HG03565 (cell line): ENCODE measurements around the gene CXXC5.
"Not testable (repeated sequence)": the region's sequence is repeated elsewhere in the genome, so short reads cannot be mapped to it uniquely, and the experiment has no call there.

Experiments used
- ATAC-seq: cut with Tn5 transposase; IDR thresholded peaks from one replicate; pipeline ENCODE4 v1.9.1; 2021; ENCODE audit warnings: mild to moderate bottlenecking, moderate library complexity; ENCODE audit not compliant: unreplicated experiment

The CXXC5 gene

GRCh38 chr5:139708877-139709581, 60.9 kb downstream of the CXXC5 start:
- no peak for ATAC-seq

GRCh38 chr5:139709582-139710318, 61.6 kb downstream of the CXXC5 start:
- no peak for ATAC-seq

DNA sequence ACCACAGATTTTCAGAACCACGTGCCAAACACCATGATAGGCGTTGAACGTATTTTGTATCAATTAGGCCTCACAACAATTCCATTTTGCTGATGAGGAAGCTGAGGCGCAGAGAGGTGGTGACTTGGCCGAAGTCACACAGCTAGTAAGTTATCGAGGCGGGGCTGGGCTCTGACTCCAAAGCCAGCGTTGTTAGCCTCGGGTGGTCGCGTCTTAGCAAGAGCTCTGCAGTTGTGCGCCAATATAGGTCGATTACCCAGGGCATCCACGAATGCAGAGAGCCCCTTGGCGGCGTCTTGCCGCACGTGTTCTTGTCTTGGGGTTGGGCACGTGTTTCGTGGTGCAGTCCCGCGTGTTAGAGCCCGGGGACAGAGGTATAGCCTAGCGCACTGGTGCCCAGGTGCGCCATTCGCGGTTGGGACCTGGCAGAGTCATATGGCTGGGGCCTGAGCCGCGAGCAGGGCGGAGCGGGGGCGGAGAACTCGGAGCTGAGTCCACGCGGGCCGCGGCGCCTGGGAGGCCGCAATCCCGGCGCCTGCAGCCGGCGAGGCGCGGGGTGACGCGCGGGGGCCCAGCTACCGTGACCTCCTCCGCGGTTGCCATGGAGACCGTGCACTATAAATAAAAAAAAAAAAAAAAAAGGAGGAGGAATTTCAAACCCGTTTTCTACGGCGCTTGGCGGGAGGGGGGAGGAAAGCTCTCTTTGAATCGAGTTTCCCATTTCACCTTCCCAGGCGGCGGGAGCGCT, 62.3 kb downstream of the CXXC5 start:
- ATAC-seq, result no peak

- ATAC-seq, result no peak
These were observed 63.1 kb downstream of the CXXC5 start for GRCh38 chr5:139711067-139711905.

GRCh38 chr5:139711906-139712224, 63.7 kb downstream of the CXXC5 start:
- ATAC-seq, result no peak

- no peak for ATAC-seq
These were observed 64.3 kb downstream of the CXXC5 start for GRCh38 chr5:139712412-139712811.

DNA sequence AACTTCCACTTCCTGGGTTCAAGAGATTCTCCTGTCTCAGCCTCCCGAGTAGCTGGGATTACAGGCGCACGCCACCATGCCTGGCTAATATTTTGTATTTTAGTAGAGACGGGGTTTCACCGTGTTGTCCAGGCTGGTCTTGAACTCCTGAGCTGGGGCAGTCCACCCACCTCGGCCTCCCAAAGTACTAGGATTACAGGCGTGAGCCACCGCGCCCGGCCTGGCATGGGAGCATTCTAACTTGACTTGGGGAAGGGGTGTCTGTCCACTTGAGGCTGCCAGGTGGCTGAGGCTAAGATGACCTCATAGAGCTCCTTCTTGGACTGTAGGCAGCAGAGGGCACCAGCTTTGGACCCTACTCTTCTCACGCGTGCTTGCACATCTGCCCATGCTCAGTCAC, 65.7 kb downstream of the CXXC5 start:
- not testable (repeated sequence) for ATAC-seq

DNA sequence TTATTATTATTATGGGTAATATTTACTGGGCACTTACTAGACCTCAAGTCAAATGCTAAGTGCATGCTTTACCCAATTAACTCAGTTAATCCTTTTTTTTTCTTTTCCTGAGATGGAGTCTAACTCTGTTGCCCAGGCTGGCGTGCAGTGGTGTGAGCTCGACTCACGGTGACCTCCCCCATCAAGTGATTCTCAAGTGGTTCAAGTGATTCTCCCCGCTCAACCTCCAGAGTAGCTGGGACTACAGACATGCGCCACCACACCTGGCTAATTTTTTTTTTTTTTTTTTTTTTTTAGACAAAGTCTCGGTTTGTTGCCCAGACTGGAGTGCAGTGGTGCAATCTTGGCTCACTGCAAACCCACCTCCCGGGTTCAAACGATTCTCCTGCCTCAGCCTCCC, 69.1 kb downstream of the CXXC5 start:
- ATAC-seq, result no peak

DNA sequence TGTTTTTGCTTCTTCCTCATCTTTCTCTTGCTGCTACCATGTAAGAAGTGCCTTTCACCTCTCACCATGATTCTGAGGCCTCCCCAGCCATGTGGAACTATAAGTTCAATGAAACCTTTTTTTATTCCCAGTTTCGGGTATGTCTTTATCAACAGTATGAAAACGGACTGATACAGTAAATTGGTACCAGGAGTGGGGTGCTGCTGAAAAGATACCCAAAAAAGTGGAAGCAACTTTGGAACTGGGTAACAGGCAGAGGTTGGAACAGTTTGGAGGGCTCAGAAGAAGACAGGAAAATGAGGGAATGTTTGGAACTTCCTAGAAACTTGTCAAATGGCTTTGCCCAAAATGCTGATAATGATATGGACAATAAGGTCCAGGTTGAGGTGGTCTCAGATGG, 70.3 kb downstream of the CXXC5 start:
- not testable (repeated sequence) for ATAC-seq

DNA sequence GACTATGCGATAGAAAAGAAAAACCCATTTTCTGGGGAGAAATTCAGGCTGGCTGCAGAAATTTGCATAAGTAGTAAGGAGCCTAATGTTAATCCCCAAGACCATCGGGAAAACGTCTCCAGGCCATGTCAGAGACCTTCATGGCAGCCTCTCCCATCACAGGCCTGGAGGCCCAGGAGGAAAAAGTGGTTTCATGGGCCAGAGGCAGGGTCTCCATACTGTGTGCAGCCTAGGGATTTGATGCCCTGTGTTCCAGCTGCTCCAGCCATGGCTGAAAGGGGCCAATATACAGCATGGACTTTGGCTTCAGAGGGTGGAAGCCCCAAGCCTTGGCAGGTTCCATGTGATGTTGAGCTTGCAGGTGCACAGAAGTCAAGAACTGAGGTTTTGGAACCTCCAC, 71.8 kb downstream of the CXXC5 start:
- ATAC-seq, result not testable (repeated sequence)

DNA sequence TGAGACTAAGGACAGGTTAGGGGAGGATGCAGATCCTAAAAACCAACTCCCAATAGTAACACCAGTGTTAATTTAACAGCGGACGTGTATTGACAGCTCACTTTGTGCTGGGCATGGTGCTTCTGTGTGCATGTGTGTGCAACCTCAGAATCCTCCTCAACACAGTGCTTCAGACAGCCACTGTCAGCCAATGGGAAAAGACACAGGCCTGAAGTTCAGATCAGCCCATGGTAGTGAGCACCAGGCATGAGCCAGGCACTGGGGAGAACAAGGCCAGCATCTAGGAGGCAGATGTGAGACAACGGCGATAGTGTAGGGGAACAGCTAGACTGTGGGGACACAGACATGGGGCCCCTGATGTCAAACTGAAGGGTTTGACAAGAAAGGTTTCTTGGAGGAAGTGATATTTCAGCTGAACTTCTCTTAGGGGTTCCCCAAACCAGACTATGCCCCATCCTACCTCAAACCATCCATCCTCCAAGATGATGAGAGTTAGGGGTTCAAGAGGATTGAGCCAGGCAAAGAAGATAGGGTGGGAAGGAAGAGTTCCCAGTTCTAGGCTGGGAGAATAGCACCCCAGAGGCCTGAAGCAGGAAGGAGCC, 75.9 kb downstream of the CXXC5 start:
- ATAC-seq, result no peak

GRCh38 chr5:139725073-139725830, 77.1 kb downstream of the CXXC5 start:
- ATAC-seq, result no peak

DNA sequence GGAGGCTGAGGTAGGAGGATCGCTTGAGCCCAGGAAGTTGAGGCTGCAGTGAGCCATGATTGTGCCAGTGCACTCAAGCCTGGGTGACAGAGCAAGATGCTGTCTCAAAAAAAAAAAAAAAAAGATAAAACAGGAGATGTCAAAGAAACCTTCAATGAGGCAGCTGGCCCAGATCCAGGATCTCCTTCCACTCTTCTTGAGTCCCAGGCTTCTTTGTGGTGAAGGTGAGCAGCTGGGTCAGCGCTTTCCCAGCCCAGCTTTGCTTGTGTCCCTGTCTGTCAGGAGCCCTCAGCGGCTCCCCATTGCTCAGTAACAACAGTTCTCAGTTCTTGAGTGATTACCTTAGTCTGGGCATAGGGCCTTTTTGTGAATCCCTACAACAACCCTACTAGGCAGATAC, 78.1 kb downstream of the CXXC5 start:
- no peak for ATAC-seq

DNA sequence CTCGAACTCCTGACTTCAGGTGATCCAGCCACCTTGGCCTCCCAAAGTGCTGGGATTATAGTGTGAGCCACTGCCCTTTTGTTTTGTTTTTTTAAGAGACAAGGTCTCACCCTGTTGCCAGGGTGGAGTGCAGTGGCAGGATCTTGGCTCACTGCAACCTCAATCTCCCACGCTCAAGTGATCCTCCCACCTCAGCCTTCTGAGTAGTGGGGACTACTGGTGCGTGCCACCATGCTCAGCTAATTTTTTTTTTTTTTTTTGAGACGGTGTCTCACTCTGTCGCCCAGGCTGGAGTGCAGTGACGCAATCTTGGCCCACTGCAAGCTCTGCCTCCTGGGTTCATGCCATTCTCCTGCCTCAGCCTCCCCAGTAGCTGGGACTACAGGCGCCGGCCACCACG, 79.5 kb downstream of the CXXC5 start:
- not testable (repeated sequence) for ATAC-seq

DNA sequence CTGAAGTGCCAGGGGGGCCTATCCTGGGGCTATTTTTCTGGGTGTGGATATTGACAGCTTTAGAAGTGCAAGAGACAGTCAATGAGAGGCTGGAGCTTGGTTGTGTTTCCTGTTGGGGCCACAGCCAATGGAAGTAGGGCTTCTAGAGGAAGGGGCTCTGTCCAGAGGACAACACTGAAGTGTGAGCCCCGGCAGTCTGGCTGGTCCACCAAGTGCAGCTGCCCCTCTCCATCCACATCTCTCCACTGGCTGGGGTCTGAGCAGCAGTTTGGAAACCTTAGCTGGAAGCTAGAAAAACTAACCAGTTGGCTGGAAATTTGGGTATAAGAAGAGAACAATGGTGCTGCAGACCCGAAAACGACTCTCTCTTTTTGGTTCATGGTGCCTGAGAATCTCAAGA, 83.1 kb downstream of the CXXC5 start:
- no peak for ATAC-seq

DNA sequence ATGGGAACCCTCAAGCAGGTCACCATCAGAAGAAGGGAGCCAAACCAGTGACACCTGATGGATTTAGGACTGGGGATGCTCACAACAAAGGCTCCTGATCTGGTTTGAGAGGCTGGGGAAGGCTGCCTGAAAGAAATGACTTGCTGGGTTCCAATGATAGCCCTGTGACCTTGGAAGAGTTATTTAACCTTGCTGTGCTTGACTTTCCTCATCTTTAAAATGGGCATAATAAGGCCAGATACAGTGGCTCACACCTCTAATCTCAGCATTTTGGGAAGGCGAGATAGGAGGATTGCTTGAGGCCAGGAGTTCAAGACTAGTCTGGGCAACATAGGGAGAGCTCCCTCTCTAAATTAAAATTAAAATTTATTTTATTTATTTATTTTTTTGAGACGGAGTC, 83.9 kb downstream of the CXXC5 start:
- no peak for ATAC-seq

GRCh38 chr5:139733010-139733688, 85.0 kb downstream of the CXXC5 start:
- no peak for ATAC-seq
